GM18511 (cell line): Measurements from ENCODE around the gene PLCB4.

Experiments used
- ATAC-seq: cut with Tn5 transposase; IDR thresholded peaks from one replicate; pipeline ENCODE4 v1.9.1; 2021; ENCODE audit warnings: mild to moderate bottlenecking, moderate library complexity; ENCODE audit not compliant: unreplicated experiment

Gene PLCB4

GRCh38 chr20:9508240-9508661 lies 439.4 kb downstream of the PLCB4 start:
- ATAC-seq: no peak

GRCh38 chr20:9508696-9509178 lies 439.9 kb downstream of the PLCB4 start:
- no peak for ATAC-seq

GRCh38 chr20:9509246-9509645 lies 440.4 kb downstream of the PLCB4 start:
- ATAC-seq: no peak

DNA sequence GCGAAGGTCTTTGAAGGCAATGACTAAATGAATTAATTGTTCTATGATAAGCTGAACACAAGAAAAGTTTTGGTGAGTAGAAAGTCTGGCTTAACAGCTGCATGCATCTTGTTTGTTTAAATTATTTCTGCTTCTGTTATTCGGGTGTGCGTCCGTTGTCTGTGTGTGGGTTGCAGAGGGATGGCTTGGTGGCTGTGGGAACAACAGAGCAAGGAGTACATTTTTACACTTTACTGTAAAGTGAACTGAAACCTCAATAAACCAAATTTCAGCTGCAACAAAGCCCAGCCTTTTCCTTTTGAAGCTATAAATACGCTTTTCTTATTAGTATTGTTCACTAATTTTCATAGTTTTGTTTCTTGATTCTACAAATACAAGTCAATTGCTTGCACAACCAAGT lies 442.0 kb downstream of the PLCB4 start:
- no peak for ATAC-seq

GRCh38 chr20:9514072-9514460 lies 445.2 kb downstream of the PLCB4 start:
- ATAC-seq: no peak

GRCh38 chr20:9514461-9515213 lies 445.8 kb downstream of the PLCB4 start, which contains the start of gene LAMP5:
LAMP5 (plus strand) TSS chr20:9514590; CDS start chr20:9514853, 263 bp downstream.
- no peak for ATAC-seq

- ATAC-seq: no peak
Observed at GRCh38 chr20:9515214-9515585, 446.3 kb downstream of the PLCB4 start.

- no peak for ATAC-seq
Observed at GRCh38 chr20:9515741-9516233, 446.9 kb downstream of the PLCB4 start.

DNA sequence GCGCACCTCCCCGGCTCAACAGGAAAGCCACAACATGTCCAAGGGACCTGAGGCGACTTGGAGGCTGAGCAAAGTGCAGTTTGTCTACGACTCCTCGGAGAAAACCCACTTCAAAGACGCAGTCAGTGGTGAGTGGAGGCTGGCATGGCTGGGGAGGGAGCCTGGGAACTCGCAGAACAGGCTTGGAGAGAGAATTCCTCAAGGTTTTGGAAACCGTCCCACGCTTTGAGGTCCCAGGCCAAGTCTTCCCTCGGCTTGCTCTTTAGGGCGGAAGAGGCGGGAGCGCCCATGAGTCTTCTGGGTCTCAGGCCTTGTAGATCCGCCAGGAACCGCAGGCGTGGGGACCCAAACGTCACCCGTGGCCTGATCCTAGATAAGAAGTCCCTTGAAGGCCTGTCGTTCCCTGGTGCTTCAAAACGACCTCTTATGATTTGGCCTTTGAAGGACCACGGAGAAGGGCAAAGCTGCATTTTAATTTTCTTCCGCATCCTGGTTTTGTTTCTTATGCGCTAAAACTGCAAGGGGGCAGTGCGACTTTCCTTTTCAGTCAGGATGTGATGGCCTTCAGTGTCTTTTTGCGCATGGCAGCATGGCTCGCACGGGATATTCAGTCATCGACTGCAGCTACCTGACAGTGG lies 447.5 kb downstream of the PLCB4 start:
- no peak for ATAC-seq

DNA sequence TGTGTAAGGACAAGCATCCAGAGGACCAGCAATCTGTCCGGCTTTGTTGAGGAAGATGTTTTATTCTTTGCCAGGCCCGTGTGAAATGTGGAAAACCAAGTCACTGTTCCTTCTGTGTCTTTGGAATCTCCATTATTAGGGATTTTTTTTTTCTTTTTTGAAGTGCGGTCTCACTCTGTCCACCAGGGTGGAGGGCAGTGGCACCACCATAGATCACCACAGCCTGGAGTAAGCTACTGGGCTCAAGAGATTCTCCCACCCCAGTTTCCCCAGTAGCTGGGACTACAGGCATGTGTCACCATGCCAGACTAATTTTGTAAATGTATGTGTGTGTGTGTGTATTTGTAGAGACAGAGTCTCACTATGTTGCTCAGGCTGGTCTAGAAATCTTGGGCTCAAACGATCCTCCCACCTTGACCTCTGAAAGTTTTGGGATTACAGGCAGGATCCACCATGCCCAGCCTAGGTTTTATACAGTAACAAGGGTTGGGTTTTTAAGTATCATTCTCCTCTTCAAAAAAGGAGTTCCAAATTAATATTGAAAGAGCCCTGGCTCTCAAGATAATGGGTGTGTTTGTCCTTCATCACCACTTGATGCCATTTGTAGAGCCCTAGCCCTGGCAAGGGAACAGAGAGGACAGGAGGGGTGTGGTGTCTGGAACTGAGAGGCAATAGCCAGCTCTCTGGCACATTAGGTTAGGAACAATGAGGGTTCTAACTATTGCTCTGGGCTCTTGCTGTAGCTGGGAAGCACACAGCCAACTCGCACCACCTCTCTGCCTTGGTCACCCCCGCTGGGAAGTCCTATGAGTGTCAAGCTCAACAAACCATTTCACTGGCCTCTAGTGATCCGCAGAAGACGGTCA lies 448.6 kb downstream of the PLCB4 start:
- no peak for ATAC-seq

- no peak for ATAC-seq
Observed at GRCh38 chr20:9518576-9519175, 449.8 kb downstream of the PLCB4 start.

- ATAC-seq: no peak
Observed at GRCh38 chr20:9520086-9520485, 451.2 kb downstream of the PLCB4 start.

- ATAC-seq: no peak
Observed at GRCh38 chr20:9523636-9524035, 454.7 kb downstream of the PLCB4 start.
